ENCODE data around the gene LRRN2. TPM values are rescaled to one million over a fixed set of nuclear protein-coding genes. Genes with fewer than 3 reads are reported as not detected.

Gene LRRN2
- total and polyA plus RNA-seq, 9 of the 15 experiments (the other 6 are each of a cell fraction or from before 2014, with no cell fraction given) = 0.05 TPM; not detected in 8

DNA sequence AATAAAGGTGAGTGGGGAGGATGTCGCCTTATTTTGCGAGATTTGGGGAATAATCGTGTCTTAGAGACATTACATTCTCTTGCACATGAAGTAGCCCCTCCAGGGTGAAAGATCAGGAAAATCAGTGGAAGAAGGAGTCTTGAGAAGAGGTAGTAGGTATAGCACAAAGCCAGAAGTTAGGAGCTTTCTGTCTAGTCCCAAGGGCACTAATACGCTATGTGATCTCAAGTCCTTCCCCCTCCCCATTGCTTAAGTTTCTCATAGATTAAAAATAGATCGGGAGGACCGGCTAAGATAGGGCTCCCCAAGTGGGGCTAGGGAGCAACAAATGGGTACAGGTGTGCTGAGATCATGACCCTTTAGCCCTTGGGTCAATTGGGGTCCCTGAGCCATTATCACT lies 13.5 kb downstream of the LRRN2 start:
- peak overlapping the region; percentile 84 for H3K4me2 ChIP-seq (ENCODE audit: insufficient read depth, low read length)
- no peak overlapping the region for H2AFZ ChIP-seq (ENCODE audit: low read depth, low read length)
- H3K36me3 ChIP-seq (ENCODE audit: control insufficient read depth, insufficient read depth, low read length) = no peaks in the 10 kb centered on the region
- no TSS peak for BruUV-seq (replicated peaks)
- no peaks in the 10 kb centered on the region for H3K79me2 ChIP-seq (ENCODE audit: control insufficient read depth, insufficient read depth, low read length)
- in situ Hi-C loops (cut with MboI) = no loop called here
- no peaks in the 10 kb centered on the region; a peak in 1 of 5 replicates for H3K27me3 ChIP-seq (ENCODE audit: control insufficient read depth in 2 of 2, insufficient read depth in 2 of 2, low read length in 2 of 2)
- POLR2A ChIA-PET = interaction anchor here (0.5 to 2.2 kb wide), 13 partner anchors 9 to 817 kb away, joined by 3 to 23 read pairs (median 3); no protein-coding TSS in a partner anchor
- peak overlapping the region in 1 of 2 experiments; percentile 10; a peak in 1 of 4 replicates for H3K9ac ChIP-seq (ENCODE audit: insufficient read depth in 1 of 2, low read depth in 2 of 2, low read length in 2 of 2)
- 38% methylated on average over 6 of the region's 6 CpGs for WGBS (ENCODE audit: insufficient coverage, low coverage, missing lambda C conversion rate)
- H3K9me3 ChIP-seq (replicated peaks; ENCODE audit: control insufficient read depth, insufficient read depth, low read depth, low read length) = no peaks in the 10 kb centered on the region
- DNase-seq (ENCODE audit: extremely low read depth in 1 of 4, low spot score in 3 of 4) (no peak), FAIRE-seq (no peak), ATAC-seq (peak; percentile 52)
- no peaks in the 10 kb centered on the region; the same call in 1 of the 2 replicates for H4K20me1 ChIP-seq (replicated peaks; ENCODE audit: control insufficient read depth, insufficient read depth, low read length)
- H3K4me3 ChIP-seq = no peak overlapping the region
- peaks cover 4% of the 10 kb centered on the region for H3K9me1 ChIP-seq (ENCODE audit: control insufficient read depth, insufficient read depth, low read length)
- H3K27ac ChIP-seq (ENCODE audit: extremely low read depth, low read depth, low read length) = peak overlapping the region; percentile 67; the same call in 1 of the 3 replicates
- intact Hi-C loops (cut with micrococcal nuclease) = loop anchor here (1.0 to 5.0 kb wide), 4 partner anchors 39 to 105 kb away; no protein-coding TSS in a partner anchor
- H3K4me1 ChIP-seq (replicated peaks in 1 of 2; ENCODE audit: control insufficient read depth in 2 of 2, insufficient read depth in 2 of 2, low read length in 2 of 2) = peaks cover 34 to 42% of the 10 kb centered on the region in 2 experiments
- CTCF ChIA-PET (ENCODE audit: low intra/inter-chr PET ratio) = no interaction called here
- TF ChIP-seq, protein P1, sequence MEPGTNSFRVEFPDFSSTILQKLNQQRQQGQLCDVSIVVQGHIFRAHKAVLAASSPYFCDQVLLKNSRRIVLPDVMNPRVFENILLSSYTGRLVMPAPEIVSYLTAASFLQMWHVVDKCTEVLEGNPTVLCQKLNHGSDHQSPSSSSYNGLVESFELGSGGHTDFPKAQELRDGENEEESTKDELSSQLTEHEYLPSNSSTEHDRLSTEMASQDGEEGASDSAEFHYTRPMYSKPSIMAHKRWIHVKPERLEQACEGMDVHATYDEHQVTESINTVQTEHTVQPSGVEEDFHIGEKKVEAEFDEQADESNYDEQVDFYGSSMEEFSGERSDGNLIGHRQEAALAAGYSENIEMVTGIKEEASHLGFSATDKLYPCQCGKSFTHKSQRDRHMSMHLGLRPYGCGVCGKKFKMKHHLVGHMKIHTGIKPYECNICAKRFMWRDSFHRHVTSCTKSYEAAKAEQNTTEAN (CRISPR knock-in tag; IDR thresholded peaks at IDR 0.05) = no peak
- TF ChIP-seq ZNF41 (CRISPR knock-in tag; conservative IDR thresholded peaks at IDR 0.05) = no peak
- 0 out of 2 replicates have a peak, but pooled peaks have one; percentile 15 for TF ChIP-seq NFRKB (IDR thresholded peaks at IDR 0.05; ENCODE audit: low read depth)
- TF ChIP-seq, protein P2, sequence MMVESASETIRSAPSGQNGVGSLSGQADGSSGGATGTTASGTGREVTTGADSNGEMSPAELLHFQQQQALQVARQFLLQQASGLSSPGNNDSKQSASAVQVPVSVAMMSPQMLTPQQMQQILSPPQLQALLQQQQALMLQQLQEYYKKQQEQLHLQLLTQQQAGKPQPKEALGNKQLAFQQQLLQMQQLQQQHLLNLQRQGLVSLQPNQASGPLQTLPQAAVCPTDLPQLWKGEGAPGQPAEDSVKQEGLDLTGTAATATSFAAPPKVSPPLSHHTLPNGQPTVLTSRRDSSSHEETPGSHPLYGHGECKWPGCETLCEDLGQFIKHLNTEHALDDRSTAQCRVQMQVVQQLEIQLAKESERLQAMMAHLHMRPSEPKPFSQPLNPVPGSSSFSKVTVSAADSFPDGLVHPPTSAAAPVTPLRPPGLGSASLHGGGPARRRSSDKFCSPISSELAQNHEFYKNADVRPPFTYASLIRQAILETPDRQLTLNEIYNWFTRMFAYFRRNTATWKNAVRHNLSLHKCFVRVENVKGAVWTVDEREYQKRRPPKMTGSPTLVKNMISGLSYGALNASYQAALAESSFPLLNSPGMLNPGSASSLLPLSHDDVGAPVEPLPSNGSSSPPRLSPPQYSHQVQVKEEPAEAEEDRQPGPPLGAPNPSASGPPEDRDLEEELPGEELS (CRISPR knock-in tag; IDR thresholded peaks at IDR 0.05; ENCODE audit: borderline replicate concordance) = 0 out of 2 replicates have a peak, but pooled peaks have one; percentile 13
- TF ChIP-seq, protein P3, sequence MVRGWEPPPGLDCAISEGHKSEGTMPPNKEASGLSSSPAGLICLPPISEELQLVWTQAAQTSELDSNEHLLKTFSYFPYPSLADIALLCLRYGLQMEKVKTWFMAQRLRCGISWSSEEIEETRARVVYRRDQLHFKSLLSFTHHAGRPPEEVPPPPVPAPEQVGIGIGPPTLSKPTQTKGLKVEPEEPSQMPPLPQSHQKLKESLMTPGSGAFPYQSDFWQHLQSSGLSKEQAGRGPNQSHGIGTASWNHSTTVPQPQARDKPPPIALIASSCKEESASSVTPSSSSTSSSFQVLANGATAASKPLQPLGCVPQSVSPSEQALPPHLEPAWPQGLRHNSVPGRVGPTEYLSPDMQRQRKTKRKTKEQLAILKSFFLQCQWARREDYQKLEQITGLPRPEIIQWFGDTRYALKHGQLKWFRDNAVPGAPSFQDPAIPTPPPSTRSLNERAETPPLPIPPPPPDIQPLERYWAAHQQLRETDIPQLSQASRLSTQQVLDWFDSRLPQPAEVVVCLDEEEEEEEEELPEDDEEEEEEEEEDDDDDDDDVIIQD (CRISPR knock-in tag; IDR thresholded peaks at IDR 0.05) = no peak
- TF ChIP-seq, protein P4, sequence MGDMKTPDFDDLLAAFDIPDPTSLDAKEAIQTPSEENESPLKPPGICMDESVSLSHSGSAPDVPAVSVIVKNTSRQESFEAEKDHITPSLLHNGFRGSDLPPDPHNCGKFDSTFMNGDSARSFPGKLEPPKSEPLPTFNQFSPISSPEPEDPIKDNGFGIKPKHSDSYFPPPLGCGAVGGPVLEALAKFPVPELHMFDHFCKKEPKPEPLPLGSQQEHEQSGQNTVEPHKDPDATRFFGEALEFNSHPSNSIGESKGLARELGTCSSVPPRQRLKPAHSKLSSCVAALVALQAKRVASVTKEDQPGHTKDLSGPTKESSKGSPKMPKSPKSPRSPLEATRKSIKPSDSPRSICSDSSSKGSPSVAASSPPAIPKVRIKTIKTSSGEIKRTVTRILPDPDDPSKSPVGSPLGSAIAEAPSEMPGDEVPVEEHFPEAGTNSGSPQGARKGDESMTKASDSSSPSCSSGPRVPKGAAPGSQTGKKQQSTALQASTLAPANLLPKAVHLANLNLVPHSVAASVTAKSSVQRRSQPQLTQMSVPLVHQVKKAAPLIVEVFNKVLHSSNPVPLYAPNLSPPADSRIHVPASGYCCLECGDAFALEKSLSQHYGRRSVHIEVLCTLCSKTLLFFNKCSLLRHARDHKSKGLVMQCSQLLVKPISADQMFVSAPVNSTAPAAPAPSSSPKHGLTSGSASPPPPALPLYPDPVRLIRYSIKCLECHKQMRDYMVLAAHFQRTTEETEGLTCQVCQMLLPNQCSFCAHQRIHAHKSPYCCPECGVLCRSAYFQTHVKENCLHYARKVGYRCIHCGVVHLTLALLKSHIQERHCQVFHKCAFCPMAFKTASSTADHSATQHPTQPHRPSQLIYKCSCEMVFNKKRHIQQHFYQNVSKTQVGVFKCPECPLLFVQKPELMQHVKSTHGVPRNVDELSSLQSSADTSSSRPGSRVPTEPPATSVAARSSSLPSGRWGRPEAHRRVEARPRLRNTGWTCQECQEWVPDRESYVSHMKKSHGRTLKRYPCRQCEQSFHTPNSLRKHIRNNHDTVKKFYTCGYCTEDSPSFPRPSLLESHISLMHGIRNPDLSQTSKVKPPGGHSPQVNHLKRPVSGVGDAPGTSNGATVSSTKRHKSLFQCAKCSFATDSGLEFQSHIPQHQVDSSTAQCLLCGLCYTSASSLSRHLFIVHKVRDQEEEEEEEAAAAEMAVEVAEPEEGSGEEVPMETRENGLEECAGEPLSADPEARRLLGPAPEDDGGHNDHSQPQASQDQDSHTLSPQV (IDR thresholded peaks at IDR 0.05) = peak; percentile 60
- TF ChIP-seq KAT7 (CRISPR knock-in tag; IDR thresholded peaks at IDR 0.05; ENCODE audit: borderline replicate concordance) = no peak
- TF ChIP-seq ZNF354B (CRISPR knock-in tag; IDR thresholded peaks at IDR 0.05) = no peak
- 0 out of 2 replicates have a peak, but pooled peaks have one; percentile 32 for TF ChIP-seq RAD51 (IDR thresholded peaks at IDR 0.05; ENCODE audit: borderline replicate concordance, low read depth)
- TF ChIP-seq RBM14 (IDR thresholded peaks at IDR 0.05; ENCODE audit: borderline replicate concordance, insufficient read depth, low read depth, low read length) = no peak
- no peak for TF ChIP-seq PTBP1 (IDR thresholded peaks at IDR 0.05; ENCODE audit: low read depth, low read length)
- TF ChIP-seq ZKSCAN8 (CRISPR knock-in tag; IDR thresholded peaks at IDR 0.05) = no peak
- no peak for TF ChIP-seq POLR2AphosphoS2 (IDR thresholded peaks at IDR 0.05; ENCODE audit: low read length)

All from K562 (cell line).